ENCODE measurements around the gene EFCAB8.

EFCAB8 gene

GRCh38 chr20:32917191-32917950 is 58.6 kb downstream of the EFCAB8 start:
- no peak overlapping the region for H3K4me3 ChIP-seq (ENCODE audit: low read depth, low read length)
- H3K36me3 ChIP-seq (ENCODE audit: control insufficient read depth, insufficient read depth, low read length): no peaks in the 10 kb centered on the region
- no peak overlapping the region for H3K9ac ChIP-seq (ENCODE audit: low read length)
- no peaks in the 10 kb centered on the region for H3K4me1 ChIP-seq (ENCODE audit: control insufficient read depth, insufficient read depth, low read length)
- H3K27me3 ChIP-seq (ENCODE audit: control insufficient read depth, insufficient read depth, low read length): no peaks in the 10 kb centered on the region
- H3K27ac ChIP-seq (ENCODE audit: low read depth, low read length): no peak overlapping the region
- peaks cover 22% of the 10 kb centered on the region for H3K9me3 ChIP-seq (ENCODE audit: control insufficient read depth, insufficient read depth, low read depth, low read length)

GRCh38 chr20:32918296-32918695 is 59.6 kb downstream of the EFCAB8 start:
- Histone ChIP-seq H3K9me3 (ENCODE audit: control insufficient read depth, insufficient read depth, low read depth, low read length) (peaks cover 22% of the 10 kb centered on the region), H3K27ac (ENCODE audit: low read depth, low read length) (no peak overlapping the region), H3K36me3 (ENCODE audit: control insufficient read depth, insufficient read depth, low read length) (no peaks in the 10 kb centered on the region), H3K4me1 (ENCODE audit: control insufficient read depth, insufficient read depth, low read length) (no peaks in the 10 kb centered on the region), H3K27me3 (ENCODE audit: control insufficient read depth, insufficient read depth, low read length) (no peaks in the 10 kb centered on the region), H3K4me3 (ENCODE audit: low read depth, low read length) (no peak overlapping the region), H3K9ac (ENCODE audit: low read length) (no peak overlapping the region)

DNA sequence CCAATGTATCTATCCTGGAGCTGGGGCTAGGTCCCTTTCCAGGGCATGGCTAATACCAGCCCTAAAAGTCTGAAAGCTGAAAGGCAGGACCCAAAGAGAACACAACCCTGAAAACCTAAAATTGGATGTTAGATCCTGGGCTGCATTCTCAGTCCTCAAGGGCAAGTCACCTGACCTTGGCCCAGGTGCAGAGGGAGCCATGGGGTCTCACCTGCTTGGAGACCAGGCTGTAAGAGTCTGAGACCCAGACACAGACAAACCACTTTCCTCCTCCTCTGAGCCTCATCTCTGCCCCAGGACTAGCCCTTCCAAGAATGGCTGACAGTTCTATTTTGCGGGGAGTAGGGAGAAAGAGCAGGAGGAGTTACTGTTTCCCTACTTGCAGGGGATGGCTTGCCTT is 60.0 kb downstream of the EFCAB8 start:
- H3K9me3 ChIP-seq (ENCODE audit: control insufficient read depth, insufficient read depth, low read depth, low read length): peaks cover 22% of the 10 kb centered on the region
- no peaks in the 10 kb centered on the region for H3K36me3 ChIP-seq (ENCODE audit: control insufficient read depth, insufficient read depth, low read length)
- H3K27me3 ChIP-seq (ENCODE audit: control insufficient read depth, insufficient read depth, low read length): no peaks in the 10 kb centered on the region
- no peak overlapping the region for H3K27ac ChIP-seq (ENCODE audit: low read depth, low read length)
- H3K4me3 ChIP-seq (ENCODE audit: low read depth, low read length): no peak overlapping the region
- H3K4me1 ChIP-seq (ENCODE audit: control insufficient read depth, insufficient read depth, low read length): no peaks in the 10 kb centered on the region
- H3K9ac ChIP-seq (ENCODE audit: low read length): no peak overlapping the region

DNA sequence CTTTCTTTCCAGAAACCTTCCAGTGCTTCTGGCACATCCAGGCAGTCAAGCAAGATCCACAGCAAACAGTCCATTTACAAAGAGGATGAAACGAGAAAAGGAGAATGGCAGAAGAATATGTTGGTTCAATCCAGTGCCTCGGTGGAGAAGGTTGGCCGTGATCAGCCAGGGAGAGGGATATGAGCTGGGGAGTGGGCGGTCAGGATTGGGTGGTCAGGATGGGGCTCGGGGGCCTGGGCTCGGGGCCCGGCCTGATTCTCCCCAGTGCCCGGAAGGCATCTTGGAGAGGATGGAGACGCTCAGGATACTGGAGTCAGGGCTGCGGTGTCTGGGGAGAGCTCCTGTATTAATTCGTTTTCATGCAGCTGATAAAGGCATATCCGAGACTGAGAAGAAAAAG is 61.3 kb downstream of the EFCAB8 start:
- no peak overlapping the region for H3K9ac ChIP-seq (ENCODE audit: low read length)
- H3K4me3 ChIP-seq (ENCODE audit: low read depth, low read length): no peak overlapping the region
- peaks cover 17% of the 10 kb centered on the region for H3K9me3 ChIP-seq (ENCODE audit: control insufficient read depth, insufficient read depth, low read depth, low read length)
- no peaks in the 10 kb centered on the region for H3K27me3 ChIP-seq (ENCODE audit: control insufficient read depth, insufficient read depth, low read length)
- no peaks in the 10 kb centered on the region for H3K4me1 ChIP-seq (ENCODE audit: control insufficient read depth, insufficient read depth, low read length)
- H3K36me3 ChIP-seq (ENCODE audit: control insufficient read depth, insufficient read depth, low read length): no peaks in the 10 kb centered on the region
- no peak overlapping the region for H3K27ac ChIP-seq (ENCODE audit: low read depth, low read length)

DNA sequence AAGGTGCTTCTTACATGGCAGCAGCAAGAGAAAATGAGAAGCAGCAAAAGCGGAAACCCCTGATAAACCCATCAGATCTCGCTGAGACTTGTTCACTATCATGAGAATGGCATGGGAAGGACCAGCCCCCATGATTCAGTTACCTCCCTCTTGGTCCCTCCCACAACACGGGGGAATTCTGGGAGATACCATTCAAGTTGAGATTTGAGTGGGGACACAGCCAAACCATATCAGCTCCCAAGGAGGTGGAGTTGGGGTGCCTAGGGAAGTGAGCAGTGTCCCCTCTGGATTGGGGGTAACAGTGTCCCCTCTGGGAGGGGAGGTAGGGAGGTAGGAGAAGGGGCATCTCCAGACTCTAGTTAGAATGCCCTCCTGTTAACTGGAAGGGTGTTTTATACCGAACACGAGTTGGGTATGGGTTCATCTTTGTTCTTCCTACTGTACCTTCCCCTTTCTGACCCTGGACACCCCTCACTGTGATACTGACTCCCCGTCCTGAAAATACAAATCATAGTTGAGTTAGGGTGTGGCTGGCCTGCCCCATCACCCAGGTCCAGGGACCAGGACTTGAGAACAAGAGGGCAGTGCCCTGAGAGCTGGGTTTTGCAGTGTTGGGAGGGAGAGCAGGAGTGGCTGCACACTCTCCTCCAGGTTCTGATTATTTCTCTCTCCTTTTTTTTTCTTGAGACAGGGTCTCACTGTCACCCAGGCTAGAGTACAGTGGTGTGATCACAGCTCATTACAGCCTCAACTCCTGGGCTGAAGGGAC is 62.0 kb downstream of the EFCAB8 start:
- peaks cover 11% of the 10 kb centered on the region for H3K9me3 ChIP-seq (ENCODE audit: control insufficient read depth, insufficient read depth, low read depth, low read length)
- no peak overlapping the region for H3K9ac ChIP-seq (ENCODE audit: low read length)
- H3K4me1 ChIP-seq (ENCODE audit: control insufficient read depth, insufficient read depth, low read length): no peaks in the 10 kb centered on the region
- H3K36me3 ChIP-seq (ENCODE audit: control insufficient read depth, insufficient read depth, low read length): no peaks in the 10 kb centered on the region
- H3K4me3 ChIP-seq (ENCODE audit: low read depth, low read length): no peak overlapping the region
- H3K27ac ChIP-seq (ENCODE audit: low read depth, low read length): no peak overlapping the region
- no peaks in the 10 kb centered on the region for H3K27me3 ChIP-seq (ENCODE audit: control insufficient read depth, insufficient read depth, low read length)

DNA sequence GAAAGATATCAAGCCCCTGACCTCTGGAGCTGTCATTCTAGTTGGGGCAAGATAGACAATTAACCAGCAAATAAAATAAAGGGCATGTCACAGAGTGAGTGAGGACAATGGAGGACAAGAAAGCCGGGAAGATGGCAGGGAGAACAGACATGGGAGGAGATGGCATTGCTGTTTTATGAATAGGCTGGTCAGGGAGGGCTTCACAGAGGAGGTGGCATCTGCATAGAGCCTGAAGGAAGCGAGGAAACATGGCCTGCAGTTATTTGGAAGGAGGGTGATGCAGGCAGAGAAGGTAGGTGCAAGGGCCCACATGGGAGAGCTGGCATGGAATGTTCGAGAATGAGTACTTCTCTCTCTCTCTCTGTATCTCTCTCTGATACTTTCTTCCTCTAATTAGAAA is 63.7 kb downstream of the EFCAB8 start:
- Histone ChIP-seq H3K4me3 (ENCODE audit: low read depth, low read length) (no peak overlapping the region), H3K9ac (ENCODE audit: low read length) (no peak overlapping the region), H3K4me1 (ENCODE audit: control insufficient read depth, insufficient read depth, low read length) (no peaks in the 10 kb centered on the region), H3K27me3 (ENCODE audit: control insufficient read depth, insufficient read depth, low read length) (no peaks in the 10 kb centered on the region), H3K27ac (ENCODE audit: low read depth, low read length) (no peak overlapping the region), H3K36me3 (ENCODE audit: control insufficient read depth, insufficient read depth, low read length) (no peaks in the 10 kb centered on the region), H3K9me3 (ENCODE audit: control insufficient read depth, insufficient read depth, low read depth, low read length) (0 out of 2 replicates have a peak, but pooled peaks cover 2% of the 10 kb centered on the region)

- H3K4me3 ChIP-seq (ENCODE audit: low read depth, low read length): no peak overlapping the region
- no peak overlapping the region for H3K27ac ChIP-seq (ENCODE audit: low read depth, low read length)
- 0 out of 2 replicates have a peak, but pooled peaks cover 2% of the 10 kb centered on the region for H3K9me3 ChIP-seq (ENCODE audit: control insufficient read depth, insufficient read depth, low read depth, low read length)
- no peak overlapping the region for H3K9ac ChIP-seq (ENCODE audit: low read length)
- H3K36me3 ChIP-seq (ENCODE audit: control insufficient read depth, insufficient read depth, low read length): no peaks in the 10 kb centered on the region
- no peaks in the 10 kb centered on the region for H3K27me3 ChIP-seq (ENCODE audit: control insufficient read depth, insufficient read depth, low read length)
- no peaks in the 10 kb centered on the region for H3K4me1 ChIP-seq (ENCODE audit: control insufficient read depth, insufficient read depth, low read length)
These were observed 66.1 kb downstream of the EFCAB8 start for GRCh38 chr20:32924781-32925180.

DNA sequence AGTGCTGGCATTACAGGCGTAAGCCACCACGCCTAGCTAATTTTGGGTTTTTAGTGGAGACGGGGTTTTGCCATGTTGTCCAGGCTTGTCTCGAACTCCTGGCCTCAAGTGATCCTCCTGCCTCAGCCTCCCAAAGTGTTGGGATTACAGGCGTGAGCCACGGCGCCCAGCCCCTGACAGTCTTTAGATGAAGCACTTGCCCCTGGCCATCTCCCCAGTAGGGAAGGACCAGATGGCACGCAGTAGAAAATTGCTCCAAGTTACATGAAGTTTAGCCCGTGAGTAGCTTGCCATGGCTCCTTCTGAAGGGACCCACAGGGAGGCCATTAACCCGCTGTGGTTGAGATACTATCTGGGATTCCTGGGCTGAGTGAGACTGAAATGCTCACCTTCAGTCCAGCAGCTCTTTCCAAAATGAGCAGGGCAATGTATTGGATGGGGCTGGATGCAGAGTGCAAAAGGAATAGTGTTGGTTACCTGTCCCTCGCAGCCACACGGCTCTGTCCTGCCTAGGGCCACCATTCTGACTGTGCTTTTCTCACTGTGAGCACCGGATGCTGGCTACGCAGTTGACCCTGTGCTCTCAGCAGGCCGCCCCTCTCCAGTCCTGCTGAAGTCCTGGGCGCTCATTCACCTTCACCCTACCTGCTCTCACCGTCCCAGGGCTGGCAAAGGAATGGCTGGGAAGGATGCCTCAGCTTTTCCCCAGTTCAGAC is 66.9 kb downstream of the EFCAB8 start:
- no peak overlapping the region for H3K9ac ChIP-seq (ENCODE audit: low read length)
- no peaks in the 10 kb centered on the region for H3K9me3 ChIP-seq (ENCODE audit: control insufficient read depth, insufficient read depth, low read depth, low read length)
- H3K36me3 ChIP-seq (ENCODE audit: control insufficient read depth, insufficient read depth, low read length): no peaks in the 10 kb centered on the region
- no peak overlapping the region for H3K4me3 ChIP-seq (ENCODE audit: low read depth, low read length)
- no peak overlapping the region for H3K27ac ChIP-seq (ENCODE audit: low read depth, low read length)
- H3K4me1 ChIP-seq (ENCODE audit: control insufficient read depth, insufficient read depth, low read length): no peaks in the 10 kb centered on the region
- H3K27me3 ChIP-seq (ENCODE audit: control insufficient read depth, insufficient read depth, low read length): no peaks in the 10 kb centered on the region

DNA sequence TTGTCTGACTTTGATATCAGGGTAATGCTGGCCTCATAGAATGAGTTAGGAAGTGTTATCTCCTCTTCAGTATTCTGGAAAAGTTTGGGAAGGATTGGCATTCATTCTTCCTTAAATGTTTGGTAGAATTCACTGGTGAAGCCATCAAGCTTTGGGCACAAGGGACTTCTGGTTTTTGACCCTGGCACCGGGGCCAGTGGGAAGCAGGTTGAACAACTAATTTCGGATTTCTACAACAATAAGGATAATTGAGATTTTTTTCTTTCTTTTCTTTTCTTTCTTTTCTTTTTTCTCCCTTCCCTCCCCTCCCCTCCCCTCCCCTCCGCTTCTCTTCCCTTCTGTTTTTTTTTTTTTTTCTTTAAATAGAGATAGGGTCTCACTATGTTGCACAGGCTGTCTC is 70.4 kb downstream of the EFCAB8 start:
- H3K27ac ChIP-seq (ENCODE audit: low read depth, low read length): no peak overlapping the region
- H3K9ac ChIP-seq (ENCODE audit: low read length): no peak overlapping the region
- no peaks in the 10 kb centered on the region for H3K4me1 ChIP-seq (ENCODE audit: control insufficient read depth, insufficient read depth, low read length)
- H3K9me3 ChIP-seq (ENCODE audit: control insufficient read depth, insufficient read depth, low read depth, low read length): no peaks in the 10 kb centered on the region
- no peaks in the 10 kb centered on the region for H3K27me3 ChIP-seq (ENCODE audit: control insufficient read depth, insufficient read depth, low read length)
- H3K36me3 ChIP-seq (ENCODE audit: control insufficient read depth, insufficient read depth, low read length): no peaks in the 10 kb centered on the region
- no peak overlapping the region for H3K4me3 ChIP-seq (ENCODE audit: low read depth, low read length)

DNA sequence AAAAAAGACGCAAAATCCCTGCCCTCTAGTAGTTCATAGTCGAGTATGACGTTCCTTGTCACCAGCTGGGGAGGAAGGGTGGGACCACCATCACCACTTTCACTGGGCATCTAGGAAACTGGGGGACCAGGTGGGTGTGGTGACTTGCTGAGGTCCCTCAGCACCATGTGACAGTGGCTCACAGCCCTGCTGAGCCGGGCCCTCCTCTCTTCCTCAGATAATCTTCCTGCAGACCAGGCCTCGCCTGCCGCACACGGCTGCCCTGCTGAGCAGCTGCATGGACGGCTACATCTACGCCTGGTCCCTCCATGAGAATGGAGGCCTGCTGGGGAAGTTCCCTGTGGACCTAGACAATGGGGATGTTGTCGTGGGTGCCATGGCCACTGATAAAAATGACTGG is 71.5 kb downstream of the EFCAB8 start:
- Histone ChIP-seq H3K27ac (ENCODE audit: low read depth, low read length) (no peak overlapping the region), H3K4me1 (ENCODE audit: control insufficient read depth, insufficient read depth, low read length) (no peaks in the 10 kb centered on the region), H3K9ac (ENCODE audit: low read length) (no peak overlapping the region), H3K36me3 (ENCODE audit: control insufficient read depth, insufficient read depth, low read length) (no peaks in the 10 kb centered on the region), H3K4me3 (ENCODE audit: low read depth, low read length) (no peak overlapping the region), H3K9me3 (ENCODE audit: control insufficient read depth, insufficient read depth, low read depth, low read length) (no peaks in the 10 kb centered on the region), H3K27me3 (ENCODE audit: control insufficient read depth, insufficient read depth, low read length) (no peaks in the 10 kb centered on the region)

DNA sequence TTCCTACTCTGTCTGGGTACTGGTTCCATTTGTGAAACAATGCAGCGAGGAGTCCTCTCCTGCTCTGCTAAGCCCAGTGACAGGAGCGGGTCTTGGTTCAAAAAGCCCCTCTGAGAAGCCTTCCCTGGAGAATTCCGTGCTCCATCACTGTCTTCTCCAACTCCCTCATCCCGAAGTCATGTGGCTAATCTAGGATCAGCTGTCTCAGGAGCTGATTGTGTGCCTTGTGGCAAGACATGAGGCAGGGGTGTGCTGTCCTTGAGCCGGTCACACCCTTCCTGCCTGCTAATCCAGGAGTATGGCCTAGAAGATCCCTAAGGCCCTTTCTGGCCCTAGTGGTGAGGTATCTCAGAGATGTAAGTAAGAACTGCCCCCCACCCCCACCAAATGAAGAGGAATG is 72.0 kb downstream of the EFCAB8 start:
- H3K9me3 ChIP-seq (ENCODE audit: control insufficient read depth, insufficient read depth, low read depth, low read length): no peaks in the 10 kb centered on the region
- H3K4me1 ChIP-seq (ENCODE audit: control insufficient read depth, insufficient read depth, low read length): no peaks in the 10 kb centered on the region
- no peak overlapping the region for H3K27ac ChIP-seq (ENCODE audit: low read depth, low read length)
- H3K36me3 ChIP-seq (ENCODE audit: control insufficient read depth, insufficient read depth, low read length): no peaks in the 10 kb centered on the region
- no peaks in the 10 kb centered on the region for H3K27me3 ChIP-seq (ENCODE audit: control insufficient read depth, insufficient read depth, low read length)
- H3K4me3 ChIP-seq (ENCODE audit: low read depth, low read length): no peak overlapping the region
- no peak overlapping the region for H3K9ac ChIP-seq (ENCODE audit: low read length)

All from HUES6 (cell line).